Brain pericyte (primary cell): ENCODE measurements around the gene SUMF2.
"Not testable (repeated sequence)": the region's sequence is repeated elsewhere in the genome, so short reads cannot be mapped to it uniquely, and the experiment has no call there.

Experiments
- DNase-seq: peaks from one replicate; pipeline ENCODE4 v3.0.0-alpha.2; 2012; ENCODE audit warnings: low read depth, low spot score

SUMF2 gene

GRCh38 chr7:56106108-56107073 is 42.3 kb downstream of the SUMF2 start, which contains the start of gene CHCHD2:
Gene CHCHD2 (minus strand): TSS chr7:56106476. CDS start chr7:56106413, 63 bp downstream.
- peak; percentile 95 for DNase-seq

DNA sequence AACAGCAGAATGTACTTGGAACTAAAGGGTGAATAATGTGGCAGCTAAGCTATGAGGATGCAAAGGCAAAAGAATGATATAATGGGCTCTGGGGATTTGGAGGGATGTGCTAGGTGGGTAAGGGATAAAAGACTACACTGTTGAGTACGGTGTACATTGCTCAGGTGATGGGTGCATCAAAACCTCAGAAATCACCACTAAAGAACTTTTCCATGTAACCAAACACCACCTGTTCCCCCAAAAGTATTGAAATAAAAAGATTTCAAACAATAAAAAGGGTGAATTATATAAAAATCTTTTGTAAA is 43.8 kb downstream of the SUMF2 start:
- no peak for DNase-seq

DNA sequence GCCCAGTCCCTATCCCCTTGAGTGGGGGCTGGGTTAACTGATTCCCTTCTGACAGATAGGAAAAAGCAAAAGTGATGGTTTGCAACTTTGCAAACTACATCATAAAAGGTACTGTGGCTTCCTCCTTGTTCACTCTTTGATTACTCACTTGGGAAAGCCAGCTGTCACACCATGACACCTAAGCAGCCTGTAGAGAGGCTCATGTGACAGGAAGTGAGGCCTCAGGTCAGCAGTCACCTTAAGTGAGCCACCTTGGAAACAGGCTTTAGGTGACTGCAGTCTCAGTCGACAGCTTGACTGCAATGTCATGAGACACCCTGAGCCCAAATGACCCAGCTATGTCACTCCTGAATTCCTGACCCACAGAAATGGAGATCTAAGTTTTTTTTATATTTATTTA is 46.5 kb downstream of the SUMF2 start:
- no peak for DNase-seq

GRCh38 chr7:56112244-56112643 is 48.2 kb downstream of the SUMF2 start:
- DNase-seq, result not testable (repeated sequence)

GRCh38 chr7:56115852-56116538 is 51.9 kb downstream of the SUMF2 start, which contains the start of gene NUPR2:
Gene NUPR2 (minus strand): TSS chr7:56116417. CDS start chr7:56116314, 103 bp downstream.
- no peak for DNase-seq

GRCh38 chr7:56121440-56121839 is 57.4 kb downstream of the SUMF2 start:
- DNase-seq, result no peak

- no peak for DNase-seq
Observed at GRCh38 chr7:56124981-56125380, 60.9 kb downstream of the SUMF2 start.

DNA sequence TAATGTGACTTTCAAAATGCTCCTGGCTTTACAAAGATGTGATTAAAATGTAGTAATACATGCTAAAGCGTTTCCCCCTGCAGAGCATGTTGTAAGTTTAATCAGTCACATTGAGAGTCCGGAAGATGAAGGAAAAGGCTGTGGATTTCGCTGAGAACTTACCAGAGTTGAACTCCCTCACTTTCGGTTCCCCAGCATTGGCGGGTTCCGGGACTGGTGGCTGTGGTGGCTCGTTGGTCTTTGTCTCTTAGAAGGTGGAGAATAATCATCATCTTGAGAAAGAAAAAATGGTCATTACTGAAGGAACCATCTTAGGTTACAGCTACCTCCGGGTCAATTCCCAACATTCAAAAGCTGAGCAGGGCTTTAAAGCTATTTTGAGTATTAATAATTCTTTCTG is 61.7 kb downstream of the SUMF2 start:
- DNase-seq, result no peak

DNA sequence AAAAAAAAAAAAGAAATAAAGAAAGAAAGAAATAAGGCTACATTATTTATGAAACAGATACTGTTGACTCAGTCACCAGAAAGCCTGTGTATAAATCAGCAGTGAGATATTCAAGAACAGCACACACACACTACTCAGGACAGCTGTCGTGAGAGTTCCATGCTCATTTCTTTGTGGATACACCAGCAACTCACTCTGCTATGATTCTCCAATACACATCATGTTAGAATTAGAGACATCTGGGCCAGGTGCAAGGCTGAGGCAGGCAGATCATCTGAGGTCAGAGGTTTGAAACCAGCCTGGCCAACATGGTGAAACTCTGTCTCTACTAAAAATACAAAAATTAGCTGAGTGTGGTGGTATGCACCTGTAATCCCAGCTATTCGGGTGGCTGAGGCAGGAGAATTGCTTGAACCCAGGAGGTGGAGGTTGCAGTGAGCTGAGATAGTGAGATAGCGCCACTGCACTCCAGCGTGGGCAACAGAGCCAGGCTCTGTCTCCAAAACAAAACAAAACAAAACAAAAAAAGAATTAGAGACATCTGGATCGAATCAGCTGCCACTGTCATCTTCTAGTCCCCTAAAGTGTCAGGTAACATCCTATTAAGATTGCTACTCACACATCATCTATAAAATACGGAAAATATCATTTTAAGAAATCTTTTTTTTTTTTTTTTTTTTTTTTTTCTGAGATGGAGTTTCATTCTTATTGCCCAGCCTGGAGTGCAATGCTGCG is 63.3 kb downstream of the SUMF2 start:
- DNase-seq, result no peak
